ENCODE results near the gene POLD2. TPM values are rescaled to one million over a fixed set of nuclear protein-coding genes. Genes with fewer than 3 reads are reported as not detected.

POLD2 gene
- total RNA-seq, 1 experiment from 2014 or later = 179 TPM

GRCh38 chr7:44154703-44155102, 31.4 kb upstream of the POLD2 start:
- H3K27ac Mint-ChIP-seq (ENCODE audit: low read depth, unreplicated experiment) = no peak overlapping the region
- CTCF ChIA-PET = interaction anchor here (0.8 kb wide), 1 partner anchor 26 kb away, joined by 3 read pairs; no protein-coding TSS in a partner anchor
- intact Hi-C loops (cut with micrococcal nuclease) = no loop called here
- no peak for TF ChIP-seq CTCF (IDR thresholded peaks at IDR 0.05; ENCODE audit: unreplicated experiment)
- H3K4me3 Mint-ChIP-seq (ENCODE audit: unreplicated experiment) = no peak overlapping the region
- no peaks in the 10 kb centered on the region for H3K9me3 Mint-ChIP-seq (ENCODE audit: unreplicated experiment)
- BruUV-seq (replicated peaks) = no TSS peak
- no peaks in the 10 kb centered on the region for H3K27me3 Mint-ChIP-seq (ENCODE audit: insufficient read depth, unreplicated experiment)
- DNase-seq (ENCODE audit: unreplicated experiment) = no peak
- POLR2A ChIA-PET = interaction anchor here (0.9 kb wide), 1 partner anchor 9 kb away, joined by 4 read pairs; no protein-coding TSS in a partner anchor
- H3K36me3 Mint-ChIP-seq (ENCODE audit: insufficient read depth, unreplicated experiment) = no peaks in the 10 kb centered on the region
- H3K4me1 Mint-ChIP-seq (ENCODE audit: insufficient read depth, unreplicated experiment) = no peaks in the 10 kb centered on the region

GRCh38 chr7:44153948-44154335, 30.6 kb upstream of the POLD2 start:
- Mint-ChIP-seq H3K27me3 (ENCODE audit: insufficient read depth, unreplicated experiment) (no peaks in the 10 kb centered on the region), H3K9me3 (ENCODE audit: unreplicated experiment) (no peaks in the 10 kb centered on the region), H3K27ac (ENCODE audit: low read depth, unreplicated experiment) (no peak overlapping the region), H3K4me1 (ENCODE audit: insufficient read depth, unreplicated experiment) (no peaks in the 10 kb centered on the region), H3K36me3 (ENCODE audit: insufficient read depth, unreplicated experiment) (no peaks in the 10 kb centered on the region), H3K4me3 (ENCODE audit: unreplicated experiment) (no peak overlapping the region)
- BruUV-seq (replicated peaks) = no TSS peak
- intact Hi-C loops (cut with micrococcal nuclease) = no loop called here
- TF ChIP-seq CTCF (IDR thresholded peaks at IDR 0.05; ENCODE audit: unreplicated experiment) = no peak
- CTCF ChIA-PET = no interaction called here
- DNase-seq (ENCODE audit: unreplicated experiment) = no peak
- POLR2A ChIA-PET = no interaction called here

- H3K36me3 Mint-ChIP-seq (ENCODE audit: insufficient read depth, unreplicated experiment) = no peaks in the 10 kb centered on the region
- BruUV-seq (replicated peaks) = no TSS peak
- DNase-seq (ENCODE audit: unreplicated experiment) = no peak
- H3K9me3 Mint-ChIP-seq (ENCODE audit: unreplicated experiment) = no peaks in the 10 kb centered on the region
- ChIA-PET CTCF (interaction anchor here (0.5 kb wide), 1 partner anchor 301 kb away, joined by 3 read pairs; no protein-coding TSS in a partner anchor), POLR2A (no interaction called here)
- H3K4me3 Mint-ChIP-seq (ENCODE audit: unreplicated experiment) = no peak overlapping the region
- no peak for TF ChIP-seq CTCF (IDR thresholded peaks at IDR 0.05; ENCODE audit: unreplicated experiment)
- H3K4me1 Mint-ChIP-seq (ENCODE audit: insufficient read depth, unreplicated experiment) = no peaks in the 10 kb centered on the region
- H3K27ac Mint-ChIP-seq (ENCODE audit: low read depth, unreplicated experiment) = no peak overlapping the region
- H3K27me3 Mint-ChIP-seq (ENCODE audit: insufficient read depth, unreplicated experiment) = no peaks in the 10 kb centered on the region
- intact Hi-C loops (cut with micrococcal nuclease) = no loop called here
Observed at GRCh38 chr7:44152971-44153947, 29.9 kb upstream of the POLD2 start.

GRCh38 chr7:44151956-44152355, 28.6 kb upstream of the POLD2 start:
- TF ChIP-seq CTCF (IDR thresholded peaks at IDR 0.05; ENCODE audit: unreplicated experiment) = no peak
- Mint-ChIP-seq H3K4me1 (ENCODE audit: insufficient read depth, unreplicated experiment) (no peaks in the 10 kb centered on the region), H3K36me3 (ENCODE audit: insufficient read depth, unreplicated experiment) (no peaks in the 10 kb centered on the region), H3K4me3 (ENCODE audit: unreplicated experiment) (no peak overlapping the region), H3K9me3 (ENCODE audit: unreplicated experiment) (no peaks in the 10 kb centered on the region), H3K27ac (ENCODE audit: low read depth, unreplicated experiment) (no peak overlapping the region), H3K27me3 (ENCODE audit: insufficient read depth, unreplicated experiment) (no peaks in the 10 kb centered on the region)
- intact Hi-C loops (cut with micrococcal nuclease) = no loop called here
- CTCF ChIA-PET = interaction anchor here (0.5 kb wide), 1 partner anchor 26 kb away, joined by 3 read pairs; no protein-coding TSS in a partner anchor
- POLR2A ChIA-PET = no interaction called here
- DNase-seq (ENCODE audit: unreplicated experiment) = no peak
- no TSS peak for BruUV-seq (replicated peaks)
